Measurements from ENCODE around the gene KIAA0232.

DNA sequence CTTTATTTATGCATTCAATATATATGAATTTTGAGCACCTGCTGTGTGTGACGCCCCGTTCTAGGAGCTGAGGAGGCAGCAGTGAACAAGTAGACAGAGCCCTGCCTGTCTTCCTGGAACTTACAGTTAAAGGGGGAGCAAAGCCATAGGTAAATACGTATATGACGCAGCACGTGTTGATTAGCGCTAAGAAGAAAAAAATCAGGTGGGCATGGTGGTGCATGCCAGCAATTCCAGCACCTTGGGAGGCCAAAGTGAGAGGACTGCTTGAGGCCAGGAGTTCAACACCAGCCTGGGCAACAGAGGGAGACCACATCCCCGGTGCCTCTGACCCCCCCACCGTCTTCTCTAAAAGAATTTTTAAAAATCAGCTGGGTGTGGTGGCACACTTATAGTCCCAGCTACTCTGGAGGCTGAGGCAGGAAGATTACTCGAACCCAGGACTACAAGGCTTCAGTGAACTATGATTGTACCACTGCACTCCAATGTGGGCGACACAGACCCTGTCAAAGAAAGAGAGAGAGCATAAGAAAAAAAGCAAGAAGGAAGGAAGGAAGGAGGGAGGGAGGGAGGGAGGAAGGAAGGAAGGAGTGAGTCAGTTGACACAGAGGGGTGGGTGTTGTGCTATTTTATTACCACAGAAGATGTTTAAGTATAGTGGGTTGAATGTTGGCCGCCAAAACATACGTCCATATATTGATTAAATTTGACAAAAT lies 5.4 kb upstream of the KIAA0232 start:
- TF ChIP-seq CTCF (IDR thresholded peaks at IDR 0.05; ENCODE audit: low read depth, low read length, poor library complexity, severe bottlenecking) (no peak), EZH2phosphoT487 (IDR thresholded peaks at IDR 0.05; ENCODE audit: borderline replicate concordance, low read length) (no peak)
